Activated CD8-positive, alpha-beta memory T cell treated with anti-CD3 and anti-CD28 coated beads for 24 hours (primary cell): Measurements from ENCODE around the gene MOCS3.
"Not testable (repeated sequence)": the region's sequence is repeated elsewhere in the genome, so short reads cannot be mapped to it uniquely, and the experiment has no call there.

ENCODE experiments used
- DNase-seq: peaks from one replicate; pipeline ENCODE4 v3.0.0-alpha.2; 2020

MOCS3 gene

GRCh38 chr20:50932016-50932485 is 26.6 kb upstream of the MOCS3 start:
- no peak for DNase-seq

- no peak for DNase-seq
Observed at GRCh38 chr20:50932691-50933280, 25.8 kb upstream of the MOCS3 start.

DNA sequence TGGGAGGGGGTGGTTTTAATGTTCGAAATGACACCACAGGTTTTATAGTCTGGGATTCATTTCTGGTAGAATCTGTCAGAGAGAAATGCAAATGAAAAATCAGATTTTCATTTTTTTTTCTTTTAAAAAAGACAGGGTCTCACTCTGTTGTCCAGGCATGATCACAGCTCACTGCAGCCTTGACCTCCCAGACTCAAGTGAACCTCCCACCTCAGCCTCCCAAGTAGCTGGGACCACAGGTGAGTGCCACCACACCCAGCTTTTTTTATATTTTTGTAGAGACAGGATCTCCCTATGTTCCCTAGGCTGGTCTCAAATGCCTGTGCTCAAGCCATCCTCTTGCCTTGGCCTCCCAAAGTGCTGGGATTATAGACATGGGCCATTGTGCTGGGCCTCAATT is 25.0 kb upstream of the MOCS3 start:
- no peak for DNase-seq

DNA sequence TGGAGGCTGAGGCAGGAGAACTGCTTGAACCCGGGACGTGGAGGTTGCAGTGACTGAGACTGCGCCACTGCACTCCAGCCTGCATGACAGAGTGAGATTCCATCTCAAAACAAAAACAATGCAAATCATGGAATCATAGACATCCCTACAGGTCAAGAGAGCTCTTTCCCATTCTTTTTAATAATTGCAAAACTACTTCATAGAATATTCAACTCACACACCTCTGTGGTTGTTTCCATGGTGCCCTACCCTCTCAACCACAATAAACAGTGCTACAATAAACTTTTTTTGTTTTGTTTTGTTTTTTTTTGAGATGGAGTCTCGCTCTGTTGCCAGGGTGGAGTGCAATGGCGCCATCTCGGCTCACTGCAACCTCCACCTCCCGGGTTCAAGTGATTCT is 15.5 kb upstream of the MOCS3 start:
- DNase-seq: no peak

- DNase-seq: no peak
Observed at GRCh38 chr20:50948132-50948785, 10.4 kb upstream of the MOCS3 start.

- no peak for DNase-seq
Observed at GRCh38 chr20:50953196-50953595, 5.4 kb upstream of the MOCS3 start.

DNA sequence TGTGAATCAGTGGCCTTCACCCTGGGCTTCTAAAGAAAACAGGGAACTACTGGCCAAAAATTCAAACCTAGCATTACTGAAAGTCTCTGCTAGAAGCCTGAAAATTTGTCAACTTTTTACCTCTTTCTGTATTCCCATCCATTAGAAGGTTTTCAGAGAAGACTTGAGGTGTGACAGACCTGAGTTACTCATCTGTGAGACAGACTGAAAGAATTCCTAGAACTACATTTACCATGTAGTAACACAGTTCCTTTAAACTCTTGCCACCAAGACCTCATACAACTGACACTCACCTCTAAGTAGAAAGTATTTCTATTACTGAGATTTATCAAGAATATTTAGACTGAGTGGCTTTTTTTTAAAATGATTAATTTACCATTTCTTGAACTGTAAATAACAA is 4.8 kb upstream of the MOCS3 start:
- no peak for DNase-seq

GRCh38 chr20:50957276-50957675 is 1.3 kb upstream of the MOCS3 start:
- DNase-seq: no peak

DNA sequence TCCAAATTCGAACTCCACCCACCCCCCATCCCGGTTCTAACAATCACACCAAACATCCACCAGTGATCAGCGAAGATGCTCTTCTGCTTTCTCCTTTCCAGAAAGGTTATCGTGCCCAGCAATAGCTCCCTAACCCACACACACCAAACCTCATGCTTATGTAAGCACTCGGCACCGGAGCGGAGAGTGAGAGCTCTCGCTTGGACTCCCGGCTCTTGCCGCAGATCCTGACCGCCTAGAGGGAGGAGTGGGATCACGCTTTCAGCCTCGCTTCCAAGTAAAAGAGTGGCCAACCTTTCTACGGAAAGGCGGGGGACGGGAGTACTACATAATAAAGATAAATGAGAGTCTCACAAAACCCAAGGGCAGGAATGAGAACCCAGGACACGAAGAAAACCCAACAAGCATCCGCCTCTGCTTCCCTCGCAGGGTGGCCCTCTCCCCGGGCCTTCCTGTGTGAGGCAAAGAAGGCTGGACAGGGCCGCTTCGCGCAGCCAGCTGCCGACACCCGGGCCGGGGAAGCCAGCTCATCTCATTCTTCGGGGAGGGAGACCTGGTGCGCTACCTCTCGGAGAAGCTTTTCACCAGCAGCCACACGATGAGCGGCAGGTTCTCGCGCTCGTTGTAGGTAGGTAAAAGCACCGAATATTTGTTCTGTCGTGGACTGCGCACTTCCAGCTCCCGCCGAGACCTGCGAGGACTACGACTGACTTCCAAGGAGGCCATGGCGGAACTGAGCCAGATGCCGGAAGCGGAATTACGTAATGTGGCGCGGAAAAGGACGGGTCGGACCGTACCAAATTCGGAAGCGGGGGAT is 612 bp upstream of the MOCS3 start, which contains the start of gene DPM1:
DPM1 (minus strand) TSS at position 735 of the 817 bp plus-strand sequence; CDS start at position 726, 9 bp downstream.
- DNase-seq: peak; percentile 93

DNA sequence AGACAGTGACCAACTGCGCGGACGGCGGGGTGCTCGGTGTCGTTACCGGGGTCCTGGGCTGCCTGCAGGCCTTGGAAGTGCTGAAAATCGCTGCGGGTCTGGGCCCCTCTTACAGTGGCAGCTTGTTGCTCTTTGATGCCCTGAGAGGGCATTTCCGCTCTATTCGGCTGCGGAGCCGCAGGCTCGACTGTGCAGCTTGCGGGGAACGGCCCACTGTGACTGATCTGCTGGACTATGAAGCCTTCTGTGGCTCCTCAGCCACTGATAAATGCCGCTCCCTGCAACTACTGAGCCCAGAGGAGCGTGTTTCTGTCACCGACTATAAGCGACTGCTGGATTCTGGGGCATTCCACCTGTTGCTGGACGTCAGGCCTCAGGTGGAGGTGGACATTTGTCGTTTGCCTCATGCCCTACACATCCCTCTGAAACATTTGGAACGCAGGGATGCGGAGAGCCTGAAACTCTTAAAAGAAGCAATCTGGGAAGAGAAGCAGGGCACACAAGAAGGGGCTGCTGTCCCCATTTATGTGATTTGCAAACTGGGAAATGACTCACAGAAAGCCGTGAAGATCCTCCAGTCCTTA is 1.0 kb downstream of the MOCS3 start:
- DNase-seq: no peak

- no peak for DNase-seq
Observed at GRCh38 chr20:50967586-50967985, 9.0 kb downstream of the MOCS3 start.

DNA sequence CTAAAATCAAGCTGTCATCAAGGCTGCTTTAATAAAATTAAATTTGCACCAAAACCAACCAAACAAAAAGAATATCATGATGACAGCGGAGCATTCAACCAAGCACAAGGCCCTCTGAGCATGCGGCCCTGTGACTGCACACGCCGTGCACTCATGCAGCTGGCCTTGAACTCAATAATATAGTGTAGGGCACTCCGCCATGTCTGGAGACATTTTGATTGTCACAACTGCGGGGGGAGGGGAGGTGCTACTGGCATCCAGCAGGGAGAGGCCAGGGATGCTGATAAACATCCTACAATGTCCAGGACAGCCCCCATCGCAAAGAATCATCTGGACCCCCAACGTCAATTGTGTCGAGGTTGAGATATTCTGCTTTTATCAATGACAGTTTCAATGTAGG is 9.7 kb downstream of the MOCS3 start:
- DNase-seq: no peak

- DNase-seq: no peak
Observed at GRCh38 chr20:50969435-50969834, 10.8 kb downstream of the MOCS3 start.

- DNase-seq: no peak
Observed at GRCh38 chr20:50969912-50970311, 11.3 kb downstream of the MOCS3 start.

DNA sequence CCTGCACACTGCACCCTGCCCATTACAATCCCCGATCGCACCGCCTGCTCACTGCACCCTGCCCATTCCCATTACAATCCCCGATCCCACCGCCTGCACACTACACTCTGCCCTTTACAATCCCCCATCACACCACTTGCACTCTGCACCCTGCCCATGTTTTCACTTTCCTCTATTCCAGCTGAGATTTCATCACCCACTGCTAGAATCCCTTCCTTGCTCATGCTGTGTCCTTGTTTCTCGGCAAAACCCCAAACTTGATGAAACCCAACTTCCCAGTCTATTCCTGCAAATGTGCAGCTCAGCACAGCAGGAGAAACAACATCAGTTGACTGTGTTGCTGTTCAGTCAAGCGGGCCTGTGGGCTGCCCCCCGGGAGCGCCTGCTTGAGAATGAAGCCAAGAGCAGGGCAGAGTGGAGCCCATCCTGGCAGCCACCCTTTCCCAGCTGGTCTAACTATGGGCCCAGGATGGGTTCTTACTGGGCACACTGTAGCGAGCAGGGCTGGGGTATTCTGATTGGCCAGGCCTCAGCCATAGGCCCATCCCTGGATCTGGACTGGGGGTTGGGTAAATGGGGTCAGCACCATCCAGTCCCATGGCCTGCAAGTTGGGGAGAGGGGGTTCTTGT is 17.2 kb downstream of the MOCS3 start:
- DNase-seq: no peak

GRCh38 chr20:50977066-50978021 is 18.7 kb downstream of the MOCS3 start:
- DNase-seq: no peak

- not testable (repeated sequence) for DNase-seq
Observed at GRCh38 chr20:50978533-50978932, 19.9 kb downstream of the MOCS3 start.

DNA sequence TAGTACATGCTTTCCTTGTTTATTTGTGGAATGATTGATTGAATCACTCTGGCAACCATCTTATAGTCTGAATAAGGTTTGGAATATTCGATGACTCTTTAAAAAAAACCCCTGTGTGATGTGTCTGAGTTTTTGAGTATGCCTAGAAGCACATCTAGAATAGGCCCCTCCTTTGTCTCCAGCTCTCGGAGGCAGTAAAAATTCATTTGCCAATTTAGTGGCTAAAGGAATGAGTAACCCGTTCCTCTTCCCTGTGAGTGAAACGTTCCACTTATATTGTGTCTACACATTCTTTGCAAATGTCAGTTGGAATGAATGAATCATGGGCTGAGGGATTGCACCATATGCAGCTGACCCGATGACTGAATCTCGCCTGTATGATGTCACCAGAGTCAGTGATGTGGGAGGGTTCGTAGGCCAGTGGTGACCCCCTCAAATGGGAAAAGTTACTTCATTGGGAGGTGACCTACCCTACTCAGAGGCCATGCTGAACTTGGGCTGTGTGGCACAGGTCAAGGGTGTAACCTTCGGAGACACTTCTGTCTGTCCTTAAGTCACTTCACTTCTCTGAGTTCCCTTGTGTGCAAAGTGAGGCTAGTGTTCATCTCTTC is 21.6 kb downstream of the MOCS3 start:
- peak; percentile 63 for DNase-seq

GRCh38 chr20:50980851-50981713 is 22.5 kb downstream of the MOCS3 start:
- DNase-seq: peak; percentile 84

GRCh38 chr20:50981714-50982048 is 23.1 kb downstream of the MOCS3 start:
- DNase-seq: no peak
